Left renal cortex interstitium (tissue), 4 donors: Measurements from ENCODE around the gene RTN4. TPM values are rescaled to one million over a fixed set of nuclear protein-coding genes. Genes with fewer than 3 reads are reported as not detected.
A peak's percentile ranks its signal among the peaks of the same experiment; 100 is the strongest.

Source experiments
- DNase-seq, 4 donors: peaks; one replicate each; pipeline ENCODE4 v3.0.0-alpha.2; 2013; ENCODE audit warnings: low read depth in 4 of 4, low spot score in 2 of 4, missing footprints in 1 of 4
- polyA plus RNA-seq, 4 donors: library from polyadenylated mRNA; unstranded; fragments of 120-200 nt; gene quantifications; one replicate each; pipeline ENCODE4 v1.2.1, GENCODE V29; 2013; ENCODE audit not compliant: insufficient read length in 4 of 4

RTN4 gene
- polyA plus RNA-seq, 4 donors: 293 to 406 (median 341) TPM

DNA sequence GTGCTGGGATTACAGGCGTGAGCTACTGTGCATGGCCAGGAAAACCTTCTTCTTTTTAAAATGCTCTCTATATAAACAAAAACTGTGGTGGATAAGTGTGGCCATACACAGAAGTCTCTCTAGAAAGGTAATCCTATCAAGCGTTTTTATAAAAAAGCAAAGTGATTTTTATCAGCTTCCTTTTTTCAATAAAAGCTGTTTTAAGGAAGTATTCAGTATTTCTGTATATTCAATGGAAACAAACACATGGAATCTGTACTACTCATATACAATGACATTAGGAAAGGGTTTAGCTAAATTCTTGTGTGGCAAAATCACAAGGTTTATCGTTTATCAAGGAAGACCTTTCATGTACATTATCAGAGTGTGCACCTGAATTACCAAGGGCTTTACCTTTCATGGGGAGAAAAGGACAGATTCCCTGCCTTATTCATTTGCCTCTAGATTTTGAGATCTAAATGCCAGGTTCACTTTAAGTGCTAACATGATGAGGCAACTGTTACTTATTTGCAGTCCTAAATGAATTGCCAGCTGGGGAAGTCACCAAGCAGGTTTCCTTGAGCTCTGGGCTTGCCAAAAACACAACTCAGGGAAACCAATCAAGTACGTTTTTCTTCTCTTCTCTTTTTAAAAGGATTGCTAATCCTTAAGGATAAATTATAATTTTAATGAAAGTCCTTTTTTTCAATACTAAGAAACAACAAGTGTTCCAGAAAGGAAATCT, 70.8 kb downstream of the RTN4 start:
- DNase-seq: peak in 1 of 4 donors; percentile 41

DNA sequence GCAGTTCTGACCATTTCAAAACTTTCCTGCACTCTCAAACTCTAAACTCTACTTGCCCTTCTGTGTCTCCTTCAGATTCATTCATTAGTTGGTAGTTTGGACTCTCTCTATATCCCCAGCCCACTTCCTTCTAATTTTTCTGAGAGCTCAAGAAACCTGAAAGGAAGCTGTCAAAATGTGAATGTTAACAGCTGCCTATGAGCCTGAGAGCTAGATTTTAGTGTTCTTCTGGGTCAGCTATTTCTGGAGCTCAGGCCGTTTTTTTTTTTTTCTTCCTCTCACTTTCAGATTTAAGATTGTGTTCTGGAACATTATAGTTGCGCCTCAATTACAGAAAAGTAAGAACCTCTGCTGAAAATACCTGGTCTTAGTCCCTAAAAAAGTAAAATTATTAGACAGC, 73.1 kb downstream of the RTN4 start:
- peak in 3 of 4 donors; percentile 29 to 67 (median 39) for DNase-seq

DNA sequence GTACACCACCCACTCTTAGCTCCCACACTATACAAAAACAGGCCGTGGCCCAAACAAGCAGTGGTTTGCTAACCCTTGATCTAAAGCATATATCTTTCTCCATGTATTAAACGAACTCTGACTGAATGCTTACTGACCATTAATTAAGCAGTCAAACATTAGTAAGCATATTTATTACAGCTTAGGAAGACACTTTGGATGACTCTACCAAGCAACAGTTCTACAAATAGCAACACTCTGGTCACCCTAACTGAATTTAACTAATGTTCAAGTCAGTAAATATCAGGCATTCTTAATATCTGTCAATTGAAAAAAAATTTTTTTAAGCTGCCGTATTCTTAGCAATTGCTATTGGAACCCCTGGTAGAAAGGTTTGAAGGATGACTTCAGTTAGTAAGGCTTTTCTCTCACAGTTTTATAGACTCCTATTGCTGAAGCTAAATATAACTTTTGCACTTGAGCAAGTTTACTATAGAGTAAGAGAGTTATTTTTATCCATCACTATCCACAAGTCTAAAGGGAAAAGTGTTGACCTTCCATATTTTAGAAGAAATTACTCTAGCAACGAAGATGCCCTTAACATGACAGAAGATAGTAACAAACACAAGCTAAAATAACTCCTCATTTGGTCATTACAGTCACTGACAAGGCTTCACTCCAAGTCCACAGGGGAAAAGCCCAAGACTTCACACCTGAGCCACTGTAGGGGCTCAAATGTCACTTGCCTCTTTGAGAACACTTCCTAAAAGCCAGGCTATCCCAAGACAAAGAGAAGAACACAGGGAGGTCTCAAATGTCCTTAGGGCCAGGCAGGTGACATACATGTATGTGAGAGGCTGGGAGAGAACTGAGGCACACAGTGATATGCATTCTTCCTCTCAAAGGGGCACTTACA, 74.4 kb downstream of the RTN4 start:
- no peak for DNase-seq

DNA sequence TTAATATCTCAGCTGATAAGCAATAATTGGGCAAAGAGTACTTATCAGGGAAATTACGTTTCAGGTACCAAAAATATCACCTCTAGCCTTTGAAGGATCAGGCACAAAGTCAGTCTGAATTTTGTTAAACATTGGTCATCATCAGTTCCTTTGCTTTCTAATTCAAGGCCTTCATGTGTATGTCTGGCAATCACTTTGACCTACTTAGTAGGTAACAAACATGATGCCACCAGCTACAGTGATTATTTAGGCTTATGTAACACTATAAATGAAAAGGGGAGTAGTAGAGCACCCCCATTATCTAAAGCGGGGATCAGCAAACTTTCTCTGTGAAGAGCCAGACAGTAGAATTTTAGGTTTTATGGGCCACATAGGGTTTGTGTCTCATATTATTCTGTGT, 75.1 kb downstream of the RTN4 start:
- no peak for DNase-seq

DNA sequence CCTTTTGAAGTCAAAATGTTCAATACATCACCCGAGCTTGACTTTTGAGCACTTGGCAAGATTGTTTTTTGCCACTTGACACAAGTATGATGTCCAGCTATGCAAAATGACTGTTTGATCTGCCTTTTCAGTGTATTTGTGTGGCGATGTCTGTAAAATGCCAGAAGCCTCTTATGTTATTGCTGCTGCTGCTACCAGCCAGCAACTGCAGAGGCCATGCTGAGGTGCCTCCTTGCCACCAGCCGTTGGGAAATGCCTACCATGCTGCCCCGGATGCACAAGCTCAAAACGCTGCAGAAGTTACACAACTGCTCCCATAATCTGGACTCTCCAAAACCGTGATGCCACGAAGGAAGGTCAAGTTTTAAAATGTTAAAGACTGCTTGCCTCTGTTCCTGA, 80.3 kb downstream of the RTN4 start:
- no peak for DNase-seq

DNA sequence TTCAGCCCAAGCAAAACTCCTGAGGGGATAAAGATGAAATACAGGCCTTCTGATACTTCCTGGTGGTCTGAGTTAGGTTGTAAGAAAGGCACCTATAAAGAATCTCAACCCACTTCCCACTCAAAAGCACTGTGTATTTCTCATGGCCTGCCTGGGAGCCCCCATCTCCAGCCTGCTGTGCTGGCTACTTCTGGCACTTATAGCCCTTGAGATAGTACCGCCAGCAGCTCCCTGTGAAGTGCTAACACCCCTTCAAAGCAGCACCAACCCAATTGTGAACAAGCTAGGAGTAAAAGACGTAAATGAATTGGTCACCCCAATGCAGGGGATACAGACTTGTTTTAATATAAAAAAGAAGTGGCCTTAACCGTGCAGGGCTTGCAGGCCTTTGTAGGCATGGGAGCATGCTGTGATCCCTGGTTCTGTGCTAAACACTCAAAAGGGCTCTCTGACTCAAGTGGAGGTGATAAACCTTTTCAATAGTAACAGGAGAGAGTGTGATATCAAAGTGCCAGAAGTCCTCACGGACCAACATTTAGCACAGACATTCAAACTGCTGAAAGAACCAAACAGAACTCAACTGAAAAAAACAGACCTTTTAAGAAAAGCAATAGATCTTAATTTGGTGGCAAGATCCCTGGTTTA, 80.8 kb downstream of the RTN4 start:
- no peak for DNase-seq

DNA sequence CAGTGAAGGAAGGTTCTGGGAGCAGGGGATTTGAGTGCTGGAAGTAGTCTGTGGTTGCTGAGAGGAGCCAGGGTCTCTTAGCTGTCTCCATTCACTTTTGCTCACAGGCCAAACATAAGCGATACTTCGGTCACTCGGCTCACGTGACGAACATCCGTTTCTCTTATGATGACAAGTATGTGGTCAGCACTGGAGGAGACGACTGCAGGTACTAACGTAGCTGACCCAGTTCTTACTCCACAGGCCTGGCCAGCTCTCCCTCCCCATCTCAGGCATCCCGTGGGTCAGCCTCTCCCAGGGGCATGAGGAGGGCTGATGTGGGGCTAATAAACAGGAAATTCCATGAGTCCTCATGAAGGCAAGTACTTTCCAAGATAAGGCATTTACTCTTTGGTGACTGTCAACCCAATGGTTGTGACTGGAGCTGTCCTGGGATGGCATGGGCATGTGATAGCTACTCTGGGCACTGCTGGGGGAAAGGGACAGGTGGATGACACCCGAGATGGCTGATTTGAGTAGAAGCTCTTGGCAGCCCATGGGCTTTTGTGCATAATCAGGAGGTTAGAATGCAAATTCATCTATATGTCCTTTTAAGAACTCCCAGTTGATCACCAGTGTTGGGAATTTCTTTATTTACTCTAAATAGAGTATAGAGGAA, 81.6 kb downstream of the RTN4 start:
- no peak for DNase-seq

DNA sequence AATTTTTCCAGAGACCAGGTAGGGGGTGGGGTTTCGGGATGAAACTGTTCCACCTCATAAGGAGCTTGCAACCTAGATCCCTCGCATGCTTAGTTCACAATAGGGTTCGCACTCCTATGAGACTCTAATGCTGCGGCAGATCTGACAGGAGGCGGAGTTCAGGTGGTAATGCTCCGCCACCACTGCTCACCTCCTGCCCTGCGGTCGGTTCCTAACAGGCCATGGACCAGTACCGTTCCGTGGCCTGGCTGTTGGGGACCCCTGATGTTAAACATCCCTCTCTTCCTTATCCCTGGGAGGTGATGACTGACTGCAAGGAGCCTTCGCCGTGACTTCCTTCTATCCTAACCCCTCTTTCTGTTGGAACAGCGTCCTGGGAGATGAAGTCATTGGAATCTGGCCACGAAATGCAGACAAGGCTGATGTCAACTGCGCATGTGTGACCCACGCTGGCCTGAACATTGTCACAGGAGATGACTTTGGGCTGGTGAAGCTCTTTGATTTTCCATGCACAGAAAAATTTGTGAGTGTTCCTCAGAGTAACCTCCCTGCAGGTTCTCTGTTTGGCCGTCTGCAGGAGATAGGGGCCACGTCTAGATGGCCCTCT, 82.4 kb downstream of the RTN4 start:
- DNase-seq: no peak

DNA sequence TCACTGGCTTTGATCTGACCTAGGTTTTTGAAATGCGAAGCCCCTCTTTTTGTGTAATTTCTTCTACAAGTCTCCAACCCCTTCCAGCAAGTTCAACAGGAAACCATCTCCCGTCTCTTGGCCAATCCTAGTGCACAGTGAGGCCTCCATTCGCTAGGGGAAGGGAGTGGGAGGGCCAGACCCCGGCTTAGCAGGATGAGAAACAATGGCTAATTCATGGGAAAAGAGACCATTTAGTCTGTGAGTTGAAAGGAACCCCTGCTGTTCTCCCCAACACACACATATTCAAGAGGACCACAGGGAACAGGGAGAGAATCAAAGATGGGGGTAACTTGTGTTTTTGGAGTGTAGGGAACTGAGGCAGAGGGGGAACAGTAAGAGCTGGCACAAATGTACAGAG, 83.0 kb downstream of the RTN4 start:
- DNase-seq: no peak

DNA sequence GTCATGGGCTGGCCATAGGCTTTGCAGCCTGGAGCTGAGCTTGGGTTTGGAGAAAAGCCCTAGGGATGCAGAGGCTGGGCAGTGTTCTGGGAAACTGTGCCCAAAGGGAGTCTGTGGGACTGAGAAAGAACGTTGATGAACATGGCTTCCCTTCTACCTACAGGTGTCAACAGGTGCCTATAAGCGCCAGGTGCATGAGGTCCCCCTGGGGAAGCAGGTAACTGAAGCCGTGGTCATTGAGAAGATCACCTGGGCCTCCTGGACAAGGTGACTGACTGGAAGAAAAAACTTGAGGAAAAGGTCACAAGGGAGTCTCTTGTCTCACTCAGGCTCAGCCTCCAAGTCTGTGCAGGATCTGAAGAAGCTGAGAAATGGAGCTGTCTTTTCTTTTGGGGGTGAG, 83.4 kb downstream of the RTN4 start:
- no peak for DNase-seq

DNA sequence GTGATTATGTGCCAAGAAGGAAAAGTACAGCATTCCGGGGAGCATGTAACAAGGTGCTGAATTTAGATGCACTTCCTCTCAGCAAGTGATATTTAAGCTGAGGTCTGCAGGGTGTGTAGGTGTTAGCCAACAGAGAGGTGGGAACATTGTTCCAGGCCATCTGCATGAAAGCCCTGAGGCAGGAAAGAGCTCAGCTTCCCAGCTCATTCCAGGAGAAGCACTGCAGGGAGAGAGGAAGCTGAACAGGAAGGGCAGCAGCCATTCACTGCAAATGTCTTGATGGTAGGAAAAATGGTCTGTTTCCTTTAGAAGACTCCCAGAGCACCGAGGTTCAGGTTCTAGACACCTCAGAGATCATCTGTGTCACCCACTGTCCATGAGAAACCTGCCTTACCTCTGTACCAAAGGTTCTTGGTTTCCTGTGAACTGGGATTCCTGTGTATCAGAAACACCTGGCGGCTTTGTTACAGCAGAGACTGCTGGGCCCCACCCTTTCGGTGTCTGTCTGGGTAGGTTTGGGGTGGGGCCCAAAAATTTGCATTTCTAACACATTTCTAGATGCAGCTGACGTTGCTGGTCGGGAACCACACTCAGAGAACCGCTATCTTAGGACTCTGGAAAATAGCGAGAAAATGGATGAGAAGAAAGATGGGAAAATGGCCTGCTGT, 84.0 kb downstream of the RTN4 start:
- no peak for DNase-seq

DNA sequence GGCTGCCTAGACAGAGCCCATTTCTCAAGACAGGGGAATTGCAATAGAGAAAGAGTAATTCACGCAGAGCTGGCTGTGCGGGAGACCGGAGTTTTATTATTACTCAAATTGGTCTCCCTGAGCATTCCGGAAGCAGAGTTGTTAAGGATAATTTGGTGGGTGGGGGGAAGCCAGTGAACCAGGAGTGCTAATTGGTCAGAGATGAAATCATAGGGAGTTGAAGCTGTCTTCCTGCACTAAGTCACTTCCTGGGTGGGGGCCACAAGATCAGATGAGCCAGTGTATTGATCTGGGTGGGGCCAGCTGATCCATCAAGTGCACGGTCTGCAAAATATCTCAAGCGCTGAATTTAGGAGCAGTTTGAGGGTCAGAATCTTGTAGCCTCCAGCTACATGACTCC, 84.8 kb downstream of the RTN4 start:
- DNase-seq: no peak

DNA sequence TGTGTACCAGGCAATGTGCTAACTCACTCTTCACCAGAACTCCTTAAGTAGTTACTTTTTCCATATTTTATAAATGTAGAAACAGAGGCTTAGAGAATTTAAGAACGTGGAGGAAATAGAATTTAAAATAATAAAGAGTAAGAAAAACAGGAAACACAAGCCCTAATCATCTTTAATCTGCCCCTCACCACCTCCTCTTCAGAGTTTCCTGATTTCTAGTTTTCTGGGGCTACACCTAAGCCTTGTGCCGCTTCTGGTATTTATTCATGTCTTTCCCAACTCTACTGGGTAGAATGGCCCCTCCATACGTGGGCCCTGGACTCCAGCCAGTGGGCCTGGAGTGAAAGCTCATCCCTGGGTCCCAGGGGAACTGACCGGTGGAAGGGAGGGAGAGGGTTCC, 85.4 kb downstream of the RTN4 start:
- no peak for DNase-seq

DNA sequence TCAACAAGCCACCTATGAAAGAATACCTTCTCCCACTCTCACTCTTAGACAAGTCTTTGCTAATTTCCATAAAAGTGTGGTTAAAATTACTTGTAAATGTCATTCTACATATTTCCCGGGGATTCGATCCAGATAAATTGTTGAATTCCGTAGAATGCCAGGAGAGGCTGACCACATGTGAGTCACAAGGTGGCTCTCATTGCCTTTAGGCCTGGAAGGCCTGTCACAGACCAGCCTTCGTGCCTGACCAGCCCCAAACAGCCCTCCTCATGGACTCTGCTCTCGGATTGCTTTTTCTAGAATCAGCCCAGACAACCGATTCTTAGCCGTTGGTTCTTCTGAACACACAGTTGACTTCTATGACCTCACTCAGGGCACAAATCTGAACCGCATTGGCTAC, 86.0 kb downstream of the RTN4 start:
- DNase-seq: no peak

DNA sequence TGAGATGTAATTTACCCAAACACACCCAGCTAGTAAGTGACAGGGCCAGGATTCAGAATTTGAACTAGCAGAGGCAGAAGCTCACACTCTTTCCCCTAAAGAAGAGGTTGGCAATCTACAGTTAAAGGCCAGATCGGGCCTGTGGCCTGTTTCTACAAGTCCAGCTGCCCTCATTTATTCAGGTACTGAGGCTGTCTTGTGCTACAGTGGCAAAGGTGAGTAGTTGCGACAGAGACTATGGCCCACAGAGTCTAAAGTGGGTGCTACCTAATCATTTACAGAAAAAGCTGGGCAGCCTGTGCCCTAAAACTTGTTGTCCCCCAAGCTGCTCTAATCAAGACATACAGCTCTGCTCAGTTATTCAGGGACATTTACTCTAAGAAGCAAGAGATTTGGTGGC, 86.8 kb downstream of the RTN4 start:
- DNase-seq: no peak

DNA sequence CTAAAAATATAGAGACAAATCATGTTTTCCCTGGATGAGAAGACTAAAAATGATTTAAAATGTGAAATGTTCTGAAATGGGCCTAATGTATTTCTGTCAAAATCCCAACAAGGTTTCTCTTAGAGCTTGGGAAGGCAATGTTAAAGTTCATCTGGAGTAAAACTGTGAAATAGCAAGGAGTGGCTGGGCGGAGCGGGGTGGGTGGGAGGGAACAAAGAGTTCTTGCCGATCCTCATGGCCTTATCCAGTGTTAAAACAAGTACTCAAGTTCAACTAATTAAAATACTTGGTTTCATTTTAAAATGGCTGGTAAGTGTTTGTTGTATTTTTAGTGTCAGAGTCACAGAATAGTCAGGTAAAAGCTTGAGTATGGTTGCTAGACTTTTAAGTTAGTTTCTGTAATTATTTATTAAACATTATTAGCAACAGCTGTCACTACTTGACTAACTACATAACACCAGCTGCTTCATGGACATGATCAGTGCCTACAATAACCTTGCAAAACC, 87.3 kb downstream of the RTN4 start:
- no peak for DNase-seq

DNA sequence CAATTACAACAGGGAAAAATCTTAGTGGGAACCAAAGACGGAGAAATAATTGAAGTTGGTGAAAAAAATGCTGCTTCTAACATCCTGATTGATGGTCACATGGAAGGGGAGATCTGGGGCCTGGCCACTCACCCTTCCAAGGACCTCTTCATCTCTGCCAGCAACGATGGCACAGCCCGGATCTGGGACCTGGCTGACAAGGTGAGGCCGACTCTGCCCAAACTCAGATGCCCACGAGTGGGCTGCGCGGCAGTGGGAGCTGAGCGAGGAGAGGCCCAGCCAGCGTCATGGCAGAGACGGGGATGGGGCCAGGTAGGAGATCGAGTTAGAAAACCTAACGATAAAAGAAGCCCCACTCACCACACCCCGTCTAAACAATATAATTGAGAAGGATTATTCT, 87.7 kb downstream of the RTN4 start:
- DNase-seq: no peak

DNA sequence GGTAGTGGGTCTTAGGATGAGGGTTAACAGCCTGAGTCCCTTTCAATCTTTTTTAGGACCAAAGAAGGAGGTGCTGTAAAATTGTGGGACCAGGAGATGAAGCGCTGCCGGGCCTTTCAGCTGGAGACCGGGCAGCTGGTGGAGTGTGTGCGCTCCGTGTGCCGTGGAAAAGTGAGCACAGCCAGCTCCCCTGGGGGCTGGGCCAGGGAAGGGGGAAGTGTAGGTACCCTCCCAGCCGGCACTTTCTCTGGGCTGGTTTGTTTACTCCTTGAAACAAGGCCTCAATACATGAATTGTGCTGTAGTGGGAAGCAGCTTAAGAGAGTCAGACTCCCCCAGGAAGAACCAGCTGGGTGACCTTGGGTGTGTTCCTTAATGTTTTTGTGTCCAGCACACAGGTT, 90.1 kb downstream of the RTN4 start:
- no peak for DNase-seq

DNA sequence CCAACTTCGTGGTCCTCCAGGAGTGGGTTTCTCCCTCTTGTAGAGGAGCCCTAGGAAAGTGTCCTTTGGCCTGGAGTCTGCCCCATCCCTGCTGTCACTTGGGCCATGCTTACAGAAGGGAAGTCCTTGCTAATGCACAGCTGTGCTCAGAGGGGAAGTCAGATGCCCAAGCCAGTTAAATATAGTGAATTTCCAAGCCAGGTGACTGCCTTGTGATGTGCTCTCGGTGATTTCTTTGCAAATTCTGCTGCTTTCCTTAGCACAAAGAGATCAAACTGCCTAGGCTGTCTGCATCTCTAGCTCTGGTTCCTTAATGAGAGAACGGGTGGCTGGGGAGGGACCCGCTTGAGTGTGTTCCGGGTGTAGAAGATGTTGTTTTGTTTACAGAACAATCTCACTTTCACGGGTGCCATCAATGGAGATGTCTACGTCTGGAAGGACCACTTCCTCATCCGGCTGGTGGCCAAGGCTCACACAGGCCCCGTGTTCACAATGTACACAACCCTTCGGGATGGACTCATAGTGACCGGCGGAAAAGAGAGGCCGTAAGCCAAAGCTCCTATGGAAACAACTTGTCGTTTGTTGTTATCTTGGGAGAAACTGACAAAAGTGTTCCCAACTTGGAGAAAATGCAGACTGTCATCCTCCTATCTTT, 91.4 kb downstream of the RTN4 start:
- DNase-seq: no peak
